ENCODE results near the gene FAM181A. TPM values are rescaled to one million over a fixed set of nuclear protein-coding genes. Genes with fewer than 3 reads are reported as not detected.

Gene FAM181A
- total and polyA plus RNA-seq, 9 of the 15 experiments (the other 6 are each of a cell fraction or from before 2014, with no cell fraction given), result not detected

- Histone ChIP-seq H3K4me3 (no peak overlapping the region), H3K4me1 (replicated peaks in 1 of 2; ENCODE audit: control insufficient read depth in 2 of 2, insufficient read depth in 2 of 2, low read length in 2 of 2) (no peaks in the 10 kb centered on the region), H3K9me3 (replicated peaks; ENCODE audit: control insufficient read depth, insufficient read depth, low read depth, low read length) (no peaks in the 10 kb centered on the region), H3K9me1 (ENCODE audit: control insufficient read depth, insufficient read depth, low read length) (no peaks in the 10 kb centered on the region), H3K9ac (ENCODE audit: insufficient read depth in 1 of 2, low read depth in 2 of 2, low read length in 2 of 2) (no peak overlapping the region), H2AFZ (ENCODE audit: low read depth, low read length) (no peak overlapping the region), H4K20me1 (replicated peaks; ENCODE audit: control insufficient read depth, insufficient read depth, low read length) (no peaks in the 10 kb centered on the region), H3K79me2 (ENCODE audit: control insufficient read depth, insufficient read depth, low read length) (no peaks in the 10 kb centered on the region), H3K27ac (ENCODE audit: extremely low read depth, low read depth, low read length) (no peak overlapping the region), H3K4me2 (ENCODE audit: insufficient read depth, low read length) (no peak overlapping the region), H3K36me3 (ENCODE audit: control insufficient read depth, insufficient read depth, low read length) (no peaks in the 10 kb centered on the region), H3K27me3 (ENCODE audit: control insufficient read depth in 2 of 2, insufficient read depth in 2 of 2, low read length in 2 of 2) (peaks cover 0 to 20% of the 10 kb centered on the region in 2 experiments; a peak in 2 of 5 replicates)
- no peak for DNase-seq (ENCODE audit: extremely low read depth in 1 of 4, low spot score in 3 of 4)
- ChIA-PET CTCF (ENCODE audit: low intra/inter-chr PET ratio) (no interaction called here), POLR2A (no interaction called here)
- no TSS peak for BruUV-seq (replicated peaks)
- 2% methylated on average over 6 of the region's 6 CpGs for WGBS (ENCODE audit: insufficient coverage, low coverage, missing lambda C conversion rate)
- no peak for FAIRE-seq
- TF ChIP-seq TSHZ1 (CRISPR knock-in tag; IDR thresholded peaks at IDR 0.05) (no peak), TOE1 (IDR thresholded peaks at IDR 0.05; ENCODE audit: borderline replicate concordance) (no peak), TOE1 (CRISPR knock-in tag; IDR thresholded peaks at IDR 0.05; ENCODE audit: borderline replicate concordance, low read depth) (no peak), ATF2 (CRISPR knock-in tag; IDR thresholded peaks at IDR 0.05) (no peak), HDAC2 (IDR thresholded peaks at IDR 0.05) (no peak), ZNF668 (CRISPR knock-in tag; IDR thresholded peaks at IDR 0.05) (no peak), HIVEP1 (CRISPR knock-in tag; IDR thresholded peaks at IDR 0.05) (no peak), BRD9 (IDR thresholded peaks at IDR 0.05; ENCODE audit: low read depth, partially characterized antibody) (no peak), ZNF175 (CRISPR knock-in tag; IDR thresholded peaks at IDR 0.05; ENCODE audit: low read depth) (no peak), MAFK (IDR thresholded peaks at IDR 0.05; ENCODE audit: low read length) (no peak)
- intact Hi-C loops (cut with micrococcal nuclease) (no loop called here), in situ Hi-C loops (cut with MboI) (no loop called here)
- no peak for ATAC-seq
Observed at GRCh38 chr14:93901813-93902212, 25.3 kb upstream of the FAM181A start.
